ENCODE measurements around the gene CCDC85C.

Gene CCDC85C

DNA sequence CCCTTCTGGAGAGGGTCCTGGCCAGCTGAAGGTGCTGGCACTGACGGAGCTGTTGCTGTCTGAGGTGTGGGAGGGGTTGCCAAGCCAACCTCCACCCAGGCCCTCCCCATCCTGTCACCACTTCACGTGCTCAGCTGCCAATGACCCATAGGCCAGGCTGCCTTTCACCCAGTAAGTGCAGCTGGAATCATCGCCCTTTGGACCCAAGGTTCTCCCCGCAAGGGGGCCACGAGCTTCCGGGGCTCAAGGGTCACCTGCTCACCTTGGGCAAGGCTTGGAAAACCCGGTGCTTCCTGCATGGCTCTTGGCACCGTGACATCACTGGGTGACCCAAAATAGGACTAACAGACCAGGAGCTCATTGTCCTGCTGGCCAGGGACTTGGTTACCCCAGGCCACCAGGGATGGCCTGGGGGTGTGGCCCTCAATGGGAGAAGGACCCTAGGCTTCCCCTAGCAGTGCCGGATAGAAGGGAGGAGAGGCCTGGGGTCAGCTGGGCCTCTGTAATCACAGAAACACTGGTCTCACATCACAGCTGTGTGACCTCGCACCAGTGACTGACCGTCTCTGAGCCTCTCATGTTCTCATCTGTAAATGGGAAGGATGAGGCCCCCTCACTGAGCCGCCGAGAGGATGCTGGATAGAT lies 51.3 kb downstream of the CCDC85C start:
- no peak for DNase-seq

DNA sequence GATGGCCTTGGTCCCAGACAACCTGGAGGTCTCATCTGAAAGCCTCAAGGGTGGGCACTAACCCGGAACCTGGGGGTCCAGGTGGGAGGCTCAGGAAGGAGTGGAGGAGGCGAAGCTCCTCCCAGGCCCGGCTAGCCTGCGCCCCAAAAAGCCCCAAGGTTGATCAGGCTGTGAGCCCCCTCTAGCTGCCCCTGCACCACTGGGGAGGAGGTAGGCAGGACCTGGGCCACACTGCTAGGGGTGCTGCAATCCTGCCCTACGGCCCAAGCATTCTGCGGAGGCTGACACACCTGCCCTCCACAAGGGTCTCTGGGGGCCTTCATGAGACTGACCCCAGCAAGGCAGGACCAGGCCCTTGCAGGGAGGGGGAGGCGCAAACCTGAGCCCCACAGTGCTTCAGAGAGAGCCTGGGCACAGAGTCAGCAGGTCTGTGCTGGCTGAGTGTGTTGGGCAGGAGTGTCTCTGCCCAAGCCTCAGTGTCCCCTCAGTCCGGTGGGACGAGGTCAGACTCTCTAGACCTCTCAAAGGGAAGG lies 51.9 kb downstream of the CCDC85C start:
- DNase-seq: no peak

DNA sequence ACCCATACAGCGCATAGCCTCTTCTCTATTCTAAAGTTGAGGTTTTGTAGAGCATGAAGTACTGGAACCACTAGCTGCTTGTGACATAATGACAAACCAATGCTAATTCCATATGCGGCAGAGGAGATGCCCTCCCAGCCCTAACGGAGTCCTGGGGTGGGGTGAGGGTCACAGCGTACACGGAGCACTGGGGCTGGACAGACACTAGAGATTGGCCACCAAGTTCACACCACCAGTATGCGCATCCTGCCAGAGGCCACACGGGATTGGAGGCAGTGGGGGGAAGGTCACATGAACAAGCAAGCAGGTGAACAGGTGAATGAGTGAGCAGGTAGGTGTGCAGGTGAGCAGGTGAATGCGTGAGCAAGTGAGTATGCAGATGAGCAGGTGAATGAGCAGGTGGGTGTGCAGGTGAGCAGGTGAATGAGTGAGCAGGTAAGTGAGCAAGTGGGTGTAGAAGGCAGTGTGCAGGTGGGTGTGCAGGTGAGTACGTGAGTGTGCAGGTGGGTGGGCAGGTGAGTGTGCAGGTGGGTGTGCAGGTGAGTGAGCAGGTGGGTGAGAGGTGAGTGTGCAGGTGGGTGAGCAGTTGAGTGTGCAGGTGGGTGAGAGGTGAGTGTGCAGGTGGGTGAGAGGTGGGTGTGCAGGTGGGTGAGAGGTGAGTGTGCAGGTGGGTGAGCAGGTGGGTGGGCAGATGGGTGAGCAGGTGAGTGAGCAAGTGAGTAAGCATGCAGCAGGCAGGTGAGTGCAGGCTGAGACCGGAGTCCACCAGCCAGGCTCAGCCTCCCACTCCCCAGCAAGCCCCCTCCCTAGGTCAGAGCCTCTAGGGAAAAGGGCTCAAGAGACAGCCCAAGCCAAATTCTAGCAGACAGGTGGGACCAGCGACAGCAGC lies 52.7 kb downstream of the CCDC85C start:
- DNase-seq: no peak

DNA sequence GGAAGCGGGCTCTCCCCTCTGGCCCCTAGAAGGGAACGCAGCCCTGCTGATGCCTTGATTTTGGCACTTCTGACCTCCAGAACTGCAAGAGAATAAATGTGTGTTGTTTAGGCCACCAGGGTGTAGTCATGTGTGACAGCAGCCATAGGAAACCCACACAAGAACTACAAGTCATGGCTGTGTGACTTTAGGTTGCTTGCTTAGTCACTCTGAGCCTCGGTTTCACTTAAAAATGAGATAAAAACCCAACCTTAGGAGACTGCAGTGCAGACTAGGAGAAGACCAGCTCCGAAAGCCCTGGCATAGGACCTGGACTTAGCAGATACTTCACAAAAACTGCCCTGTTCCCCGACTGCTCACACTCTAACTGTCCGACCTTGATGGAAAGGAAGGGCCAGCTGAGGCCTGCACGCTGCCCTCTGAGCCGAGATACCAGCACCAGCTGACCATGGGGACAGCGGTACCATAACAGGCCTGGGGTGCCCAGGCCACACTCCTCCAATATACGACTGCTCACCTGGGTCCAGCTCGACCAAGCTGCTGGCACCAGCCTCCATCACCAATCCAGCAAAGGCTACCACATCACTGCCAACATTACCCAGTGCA lies 53.5 kb downstream of the CCDC85C start:
- no peak for DNase-seq

DNA sequence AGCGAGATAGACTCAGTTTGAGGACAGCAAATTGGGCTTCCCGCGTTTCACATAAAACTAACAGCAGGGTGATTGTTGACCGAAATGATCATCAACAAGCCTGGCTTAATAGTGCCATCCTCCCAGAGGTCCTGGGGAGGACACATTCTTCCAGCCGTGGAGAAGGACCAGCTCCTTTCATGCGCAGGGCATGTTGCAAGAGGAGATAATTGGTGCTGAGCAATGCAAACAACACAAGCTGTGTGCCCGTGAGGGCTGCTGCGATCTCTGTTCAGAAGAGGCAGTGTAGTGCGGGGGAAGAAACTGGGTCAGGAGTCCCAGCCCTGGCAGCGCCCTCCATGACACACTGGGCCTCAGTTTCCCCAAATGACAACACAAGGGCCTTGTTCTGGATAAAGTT lies 54.3 kb downstream of the CCDC85C start:
- DNase-seq: peak in 1 of 2 experiments; percentile 72

DNA sequence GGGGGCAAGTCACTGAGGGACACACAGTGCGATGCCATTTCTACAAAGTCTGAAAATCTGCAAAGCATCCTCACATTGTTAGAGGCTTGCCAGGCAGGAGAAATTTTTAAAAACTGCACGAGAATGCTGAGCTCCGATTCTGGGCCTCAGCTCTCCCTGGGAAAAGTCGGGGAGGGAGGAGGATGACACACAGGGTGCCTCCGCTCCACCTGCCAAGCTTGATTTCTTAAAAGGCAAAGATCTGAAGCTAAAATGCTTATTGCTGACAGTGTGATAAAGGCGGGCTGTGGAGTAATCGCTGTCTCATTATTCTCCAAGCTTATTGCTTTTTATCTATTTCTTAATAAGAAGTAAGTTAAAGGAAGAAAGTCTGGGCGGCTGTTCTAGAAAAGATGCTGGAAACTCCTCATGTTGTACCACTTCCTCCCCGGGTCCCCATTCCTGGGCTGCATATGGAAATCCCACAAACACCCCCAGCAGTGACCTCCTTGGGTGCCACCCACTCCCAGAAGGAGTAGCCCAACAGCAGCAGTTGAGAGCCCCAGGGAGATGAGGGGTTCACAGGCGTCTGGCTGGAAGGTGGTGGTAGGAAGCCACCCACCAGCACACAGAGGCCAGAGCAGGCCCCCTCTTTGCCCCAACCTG lies 55.0 kb downstream of the CCDC85C start:
- no peak for DNase-seq

DNA sequence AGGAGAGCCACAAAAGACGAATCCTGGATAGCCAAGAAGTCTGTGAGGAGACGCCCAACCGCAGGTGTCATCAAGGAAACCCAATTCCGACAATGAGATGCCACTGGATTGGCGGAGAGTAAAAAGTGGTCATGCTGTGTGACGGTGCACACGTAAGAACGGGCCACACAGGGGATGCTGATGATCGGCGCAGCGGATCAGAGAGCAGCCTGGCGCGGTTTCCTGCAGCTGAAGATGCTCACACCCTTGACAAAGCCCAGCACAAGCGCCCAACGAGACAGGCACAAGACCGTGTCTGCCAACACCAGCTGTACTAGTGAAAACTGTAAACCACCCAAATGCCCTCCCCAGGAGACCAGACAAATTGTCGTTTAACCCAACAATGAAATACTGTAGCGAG lies 55.8 kb downstream of the CCDC85C start:
- DNase-seq: peak; percentile 62 to 80

DNA sequence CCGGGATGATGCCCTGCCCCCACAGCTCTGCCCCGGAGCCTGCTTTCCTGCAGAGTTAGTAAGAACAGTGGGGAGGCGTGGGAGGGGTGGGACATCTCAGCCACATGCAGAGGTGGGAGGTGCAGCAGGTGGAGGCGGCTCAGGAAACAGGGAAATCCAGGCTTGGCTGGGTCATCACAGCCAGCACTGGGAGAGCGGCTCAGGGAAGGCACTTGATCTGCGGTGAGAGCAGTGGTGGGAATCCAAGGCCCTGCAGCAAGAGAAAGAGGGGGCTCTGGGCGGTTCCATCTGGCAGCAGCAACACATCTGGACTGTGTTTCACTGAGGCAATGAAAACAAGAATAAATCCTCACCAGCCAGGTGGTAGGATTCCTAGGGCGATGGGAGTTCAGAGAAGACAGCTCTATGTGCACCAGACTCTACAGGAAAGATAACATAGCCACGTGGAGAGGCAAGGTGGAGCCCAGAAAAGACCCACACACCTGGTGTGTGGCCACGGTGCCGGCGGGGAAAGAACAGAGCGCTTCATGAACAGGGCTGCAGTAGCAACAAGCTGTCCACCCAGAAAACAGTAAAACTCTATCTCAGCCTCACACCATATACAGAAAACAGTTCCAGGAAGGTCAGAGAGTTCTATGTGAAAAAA lies 57.6 kb downstream of the CCDC85C start:
- DNase-seq: peak in 1 of 2 experiments; percentile 48

DNA sequence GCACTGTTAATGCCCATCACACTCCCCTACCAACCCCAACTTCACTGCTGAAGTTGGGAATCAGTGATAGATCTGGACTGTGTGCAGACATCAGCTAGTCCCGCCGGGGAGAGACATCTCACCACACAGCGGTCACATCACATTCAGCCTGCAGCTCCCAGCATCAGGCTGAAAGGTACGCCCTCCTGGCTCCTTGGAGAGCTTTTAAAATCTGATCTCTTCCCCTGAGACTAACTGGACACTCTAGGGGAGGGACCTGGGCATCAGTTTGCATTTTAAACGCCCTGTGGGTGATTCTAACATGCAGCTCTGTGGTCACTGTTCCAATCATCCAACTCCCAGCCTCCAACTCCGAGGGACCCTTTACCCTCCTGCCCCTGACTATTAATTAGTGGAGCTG lies 58.4 kb downstream of the CCDC85C start:
- DNase-seq: no peak

DNA sequence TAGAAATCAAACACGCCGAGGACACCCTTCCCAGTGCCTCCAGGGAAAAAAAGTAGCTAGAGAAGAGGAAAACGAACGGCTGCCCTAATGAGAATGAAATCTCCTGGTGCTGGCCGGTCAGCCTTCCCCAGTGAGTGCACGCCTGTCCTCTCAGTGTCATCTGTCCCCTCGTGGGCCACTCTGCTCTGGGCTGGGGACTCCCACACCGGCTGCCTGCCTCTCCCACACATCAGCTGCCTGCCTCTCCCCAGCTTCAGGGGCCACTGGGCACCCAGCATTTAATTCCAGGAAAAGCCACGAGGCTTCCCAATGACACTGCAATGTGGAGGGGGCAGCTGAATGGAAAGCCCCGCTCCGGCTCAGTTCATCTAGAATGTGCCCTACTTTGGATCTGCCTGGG lies 59.0 kb downstream of the CCDC85C start:
- no peak for DNase-seq

DNA sequence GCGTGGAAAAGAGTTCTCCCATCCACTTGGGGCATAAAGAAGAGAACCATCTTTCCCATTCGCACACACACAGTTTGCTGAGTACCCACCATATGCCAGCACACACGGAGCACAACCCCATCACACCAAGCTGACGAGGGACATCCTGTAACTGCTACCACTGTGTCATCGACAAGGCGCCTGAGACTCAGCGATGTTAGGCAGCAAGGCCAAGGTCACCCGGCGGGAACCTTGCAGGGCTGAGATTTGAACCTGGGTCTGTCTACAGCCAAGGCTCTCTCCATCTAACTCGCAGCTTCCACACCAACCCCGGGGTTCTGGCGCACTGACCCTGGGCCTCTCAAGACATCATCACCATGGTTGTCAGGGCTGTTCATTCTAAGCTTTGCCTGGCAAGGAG lies 60.0 kb downstream of the CCDC85C start:
- DNase-seq: no peak

DNA sequence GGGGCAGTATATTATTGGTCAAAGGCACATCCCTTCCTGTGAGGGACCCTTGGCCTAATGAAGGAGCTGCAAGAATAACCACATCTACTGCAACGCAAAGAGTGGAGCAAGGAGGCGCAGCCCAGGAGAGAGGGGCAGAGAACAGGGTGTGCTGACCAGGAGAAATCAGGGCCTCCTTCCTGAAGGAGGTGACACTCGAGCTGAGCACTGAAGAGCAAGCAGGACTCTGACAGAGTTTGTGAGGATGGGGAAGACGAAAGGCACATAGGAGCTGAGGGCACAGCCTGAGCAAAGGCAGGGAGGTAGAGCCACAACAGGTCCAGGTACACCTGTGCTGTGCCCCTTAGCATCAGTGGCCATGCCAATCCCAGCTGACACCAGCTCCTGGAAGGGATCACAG lies 60.6 kb downstream of the CCDC85C start:
- no peak for DNase-seq

DNA sequence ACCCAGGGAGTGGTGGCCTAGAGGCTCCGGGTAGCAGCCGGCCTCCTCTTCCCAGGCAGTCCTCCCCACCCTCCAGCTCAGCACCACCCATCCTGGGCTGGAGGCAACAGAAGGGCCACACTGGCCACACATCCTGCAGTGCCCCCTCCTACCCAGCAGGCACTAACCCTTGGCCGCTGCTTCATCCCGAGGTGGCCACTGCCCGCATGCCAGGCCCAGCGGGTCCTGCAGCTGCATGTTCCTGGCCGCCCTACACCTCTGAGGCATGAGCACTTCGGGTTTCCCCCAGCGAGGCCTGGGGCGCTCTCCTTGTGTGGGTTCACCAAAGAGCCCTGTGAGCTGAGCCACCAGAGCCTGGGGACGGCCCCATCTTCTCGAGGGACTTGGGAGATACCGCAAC lies 61.4 kb downstream of the CCDC85C start:
- DNase-seq: no peak

DNA sequence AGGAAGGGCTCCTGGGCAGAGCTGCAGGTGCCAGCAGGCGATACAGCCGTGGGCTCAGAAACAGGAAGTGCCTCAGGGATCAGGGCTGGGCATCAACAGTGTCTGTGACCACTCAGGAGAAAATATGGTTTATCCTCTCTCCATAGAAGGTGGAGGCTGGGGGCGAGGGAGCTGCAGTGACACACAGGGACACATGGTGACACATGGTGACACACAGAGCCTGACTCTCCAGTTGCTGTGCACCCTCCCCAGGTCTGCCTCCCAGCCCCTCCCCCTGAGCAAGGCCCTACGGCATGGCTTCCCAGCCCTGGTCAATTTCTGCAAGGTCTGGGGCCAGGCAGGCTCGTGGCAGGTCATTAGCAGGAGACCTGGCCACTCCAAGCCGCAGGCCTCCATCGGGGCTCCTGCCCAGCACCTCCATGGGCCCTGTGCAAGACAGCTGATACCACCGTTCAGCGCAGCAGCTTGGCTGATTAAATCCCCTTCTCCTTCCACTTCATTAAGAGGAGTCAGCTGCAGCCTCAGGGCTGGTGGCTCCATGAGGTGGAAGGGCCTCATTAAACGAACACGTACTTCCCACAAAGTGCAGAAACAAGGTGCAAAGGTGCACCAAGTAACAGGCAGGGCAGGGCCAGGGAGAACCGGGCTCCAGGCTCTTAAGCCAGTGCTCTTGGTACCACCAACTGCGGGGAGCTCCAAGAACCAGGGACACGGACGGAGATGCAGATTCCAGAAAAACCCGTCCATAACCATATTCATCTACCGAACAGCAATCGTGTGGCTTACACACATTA lies 62.1 kb downstream of the CCDC85C start:
- DNase-seq: peak in 1 of 2 experiments; percentile 44

DNA sequence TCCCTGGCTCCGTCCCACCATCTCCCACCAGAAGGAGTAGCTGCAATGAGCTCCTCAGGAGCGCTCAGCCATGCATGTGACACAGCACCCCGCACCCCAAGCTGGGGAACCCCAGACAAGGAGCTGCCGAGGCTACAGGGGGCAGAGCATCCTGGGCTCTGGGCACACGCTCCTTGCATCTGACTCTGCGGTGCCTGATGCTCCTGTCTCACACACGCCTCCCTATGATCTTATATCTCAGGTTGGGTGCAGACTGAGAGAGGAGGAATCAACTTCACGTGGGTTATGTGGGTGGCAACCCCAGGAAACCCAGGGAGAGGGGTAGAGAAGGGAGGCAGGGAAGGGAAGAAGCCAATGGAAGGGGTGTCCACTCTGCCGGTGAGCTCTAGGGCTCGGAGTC lies 62.8 kb downstream of the CCDC85C start:
- no peak for DNase-seq

DNA sequence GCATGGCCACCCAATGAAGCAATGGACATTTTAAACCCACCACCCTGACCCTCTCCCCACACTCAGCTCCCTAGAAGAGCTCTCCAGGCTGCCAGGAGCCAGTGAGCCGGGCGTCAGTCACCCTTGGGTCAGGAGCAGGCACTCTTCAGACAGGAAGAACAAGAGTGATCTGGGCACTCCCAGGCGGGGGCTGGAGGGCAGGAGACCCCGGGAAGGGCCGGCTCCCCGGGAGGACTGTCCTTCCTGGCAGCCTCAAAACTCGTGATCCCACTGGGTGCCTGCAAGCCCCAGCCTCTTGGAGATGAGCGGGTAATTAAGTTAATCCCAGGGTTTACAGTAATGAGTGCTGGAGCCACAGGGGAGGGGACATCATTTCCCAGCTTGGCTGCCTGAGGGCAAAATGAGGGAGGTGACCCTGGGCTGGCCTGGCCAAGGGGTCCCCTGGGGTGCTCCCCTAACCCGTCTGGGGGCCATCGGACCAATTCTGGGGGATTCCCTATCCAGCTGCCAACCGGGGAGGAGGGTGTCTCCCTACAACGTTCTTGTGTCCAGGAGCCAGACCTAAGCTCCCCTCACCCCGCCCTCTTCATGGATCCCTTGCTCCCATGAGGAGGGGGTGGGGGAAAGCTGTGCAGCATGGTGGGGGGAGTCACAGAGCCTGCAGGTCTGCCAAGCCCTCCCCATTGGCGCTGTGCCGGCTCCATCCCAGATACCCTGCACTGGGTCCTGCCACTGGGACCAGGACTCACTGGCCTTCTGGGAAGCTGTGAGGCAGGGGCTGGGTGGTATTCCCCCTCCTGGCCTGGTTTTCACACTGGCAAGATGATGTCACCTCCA lies 63.6 kb downstream of the CCDC85C start:
- DNase-seq: no peak

DNA sequence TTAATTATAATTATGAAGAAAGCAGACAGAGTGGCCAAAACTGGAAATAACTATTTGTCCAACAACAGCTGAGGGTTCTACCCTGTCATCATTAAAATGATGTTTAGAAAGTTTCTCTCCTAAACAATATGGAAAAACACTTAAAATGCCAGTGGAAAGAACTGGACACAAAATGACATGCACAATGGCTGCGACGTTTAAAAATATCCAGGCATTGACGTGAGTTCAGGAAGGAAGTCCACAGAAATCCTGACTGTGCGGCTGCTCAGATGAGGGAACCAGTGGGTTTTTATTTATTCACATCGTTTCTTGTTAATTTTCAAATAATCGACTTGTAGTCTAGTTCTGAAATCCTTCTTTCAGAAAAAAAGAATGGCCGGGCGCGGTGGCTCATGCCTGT lies 64.5 kb downstream of the CCDC85C start:
- DNase-seq: no peak

DNA sequence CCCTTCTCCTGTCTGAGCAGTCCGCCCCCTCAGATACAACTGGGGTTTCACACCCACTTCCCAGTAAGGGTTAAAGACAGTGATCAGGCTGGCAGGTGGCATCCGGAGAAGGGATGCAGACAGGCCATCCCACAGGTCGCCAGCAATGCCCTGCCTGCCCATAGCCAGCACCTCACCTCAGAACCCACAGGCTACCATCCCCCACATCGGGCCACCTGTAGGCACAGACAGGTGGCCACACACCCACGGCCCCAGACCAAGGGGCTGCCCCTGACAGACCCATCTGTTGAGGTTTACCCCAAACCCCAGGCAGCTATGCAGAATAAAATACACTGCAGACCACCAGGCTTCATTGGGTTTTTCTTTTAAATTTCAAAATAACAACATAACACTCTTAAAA lies 65.3 kb downstream of the CCDC85C start:
- no peak for DNase-seq

DNA sequence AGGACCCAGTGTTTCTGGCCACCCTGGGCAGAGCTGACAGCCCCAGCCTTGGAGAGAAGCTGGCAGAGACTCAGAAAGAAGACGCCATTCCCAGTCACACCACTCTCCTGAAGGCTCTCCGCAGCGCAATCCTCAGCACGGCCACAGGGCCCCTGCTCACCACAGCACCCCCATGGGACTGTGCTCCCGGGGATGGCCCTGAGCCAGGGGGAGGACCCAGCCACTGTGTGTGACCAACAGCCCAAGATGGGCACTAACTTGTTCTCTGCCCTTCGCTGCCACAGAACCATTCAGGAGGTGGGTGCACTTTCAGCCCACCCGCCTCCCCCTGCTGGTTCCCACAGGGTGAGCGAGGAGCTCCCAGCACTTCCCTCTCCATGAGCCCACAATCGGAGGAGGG lies 65.7 kb downstream of the CCDC85C start:
- no peak for DNase-seq

DNA sequence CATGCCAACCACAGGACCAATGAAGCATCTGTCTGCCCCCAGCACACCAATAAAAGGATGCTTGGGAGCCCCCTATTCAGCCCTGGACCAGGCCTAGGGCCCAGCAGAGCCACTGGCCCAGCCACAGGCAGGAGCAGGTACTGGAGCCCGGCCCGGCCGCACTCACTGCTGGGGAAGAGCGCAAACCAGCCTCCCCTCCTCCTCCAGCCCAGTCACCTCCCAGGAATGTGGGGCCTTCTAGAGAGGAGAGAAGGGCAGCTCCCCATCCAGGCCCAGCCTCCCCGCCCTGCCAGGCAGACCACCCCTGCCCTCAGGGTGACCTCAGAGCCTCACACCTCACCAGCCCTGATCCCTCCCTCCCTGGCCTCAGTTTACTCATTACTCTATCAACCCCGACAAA lies 66.6 kb downstream of the CCDC85C start:
- no peak for DNase-seq
